SK-N-SH treated with all-trans-retinoic acid at 6 μM for 48 hours (cell line): ENCODE results near the gene DHX8.

Experiments
- ATAC-seq: fragments of 200-7000 bp; cut with Tn5 transposase; 3 replicates; pipeline ENCODE4 v1.9.1; 2020; ENCODE audit warnings: mild to moderate bottlenecking, moderate library complexity
- ARNTL ChIP-seq: fragments of 450-650 bp; formaldehyde crosslinking; IDR thresholded peaks from 2 replicates; pipeline ENCODE4 v1.5.0; 2020; ENCODE audit warnings: low read depth, mild to moderate bottlenecking, moderate library complexity, borderline replicate concordance
- BACH2 ChIP-seq: fragments of 250-450 bp; sonication (Bioruptor Pico); IDR thresholded peaks from 2 replicates; pipeline ENCODE4 v1.9.0; 2021; ENCODE audit warnings: mild to moderate bottlenecking, borderline replicate concordance
- CSDC2 ChIP-seq: fragments of 250-450 bp; sonication (Bioruptor Pico); IDR thresholded peaks from 2 replicates; pipeline ENCODE4 v1.5.0; 2020; ENCODE audit warnings: mild to moderate bottlenecking, moderate library complexity
- ESRRG ChIP-seq: fragments of 250-450 bp; sonication (Bioruptor Pico); IDR thresholded peaks from 2 replicates; pipeline ENCODE4 v1.6.1; 2021; ENCODE audit warnings: mild to moderate bottlenecking
- GLIS3 ChIP-seq: fragments of 250-450 bp; sonication (Bioruptor Pico); IDR thresholded peaks from 2 replicates; pipeline ENCODE4 v1.5.0; 2020; ENCODE audit warnings: mild to moderate bottlenecking, moderate library complexity
- ISL1 ChIP-seq: fragments of 250-450 bp; sonication (Bioruptor Pico); IDR thresholded peaks from 2 replicates; pipeline ENCODE4 v2.1.2; 2022; ENCODE audit warnings: mild to moderate bottlenecking, moderate library complexity
- OSR1 ChIP-seq: fragments of 250-450 bp; sonication (Bioruptor Pico); IDR thresholded peaks from 2 replicates; pipeline ENCODE4 v1.8.0; 2022; ENCODE audit warnings: moderate library complexity, mild to moderate bottlenecking, inconsistent platforms
- PPARA ChIP-seq: fragments of 250-450 bp; sonication (Bioruptor Pico); IDR thresholded peaks from 2 replicates; pipeline ENCODE4 v1.5.0; 2020; ENCODE audit warnings: mild to moderate bottlenecking, borderline replicate concordance
- RARB ChIP-seq: fragments of 250-450 bp; sonication (Bioruptor Pico); IDR thresholded peaks from 2 replicates; pipeline ENCODE4 v1.8.0; 2021; ENCODE audit warnings: mild to moderate bottlenecking, moderate library complexity
- SNAI2 ChIP-seq: fragments of 250-450 bp; sonication (Bioruptor Pico); IDR thresholded peaks from 2 replicates; pipeline ENCODE4 v1.5.0; 2020; ENCODE audit warnings: mild to moderate bottlenecking, moderate library complexity
- TCF4 ChIP-seq: fragments of 250-450 bp; sonication (Bioruptor Pico); IDR thresholded peaks from 2 replicates; pipeline ENCODE4 v1.8.0; 2021; ENCODE audit warnings: mild to moderate bottlenecking, moderate library complexity, borderline replicate concordance
- TOX ChIP-seq: fragments of 250-450 bp; sonication (Bioruptor Pico); IDR thresholded peaks from 2 replicates; pipeline ENCODE4 v1.8.0; 2021; ENCODE audit warnings: mild to moderate bottlenecking, moderate library complexity, borderline replicate concordance
- ZC3H10 ChIP-seq: fragments of 250-450 bp; sonication (Bioruptor Pico); IDR thresholded peaks from 2 replicates; pipeline ENCODE4 v1.5.1; 2021; ENCODE audit warnings: mild to moderate bottlenecking, moderate library complexity
- ZFP30 ChIP-seq: fragments of 450-650 bp; formaldehyde crosslinking; IDR thresholded peaks from 2 replicates; pipeline ENCODE4 v1.5.0; 2022; ENCODE audit warnings: mild to moderate bottlenecking, moderate library complexity
- ZNF565 ChIP-seq: fragments of 450-650 bp; formaldehyde crosslinking; conservative IDR thresholded peaks from 2 replicates; pipeline ENCODE4 v1.5.0; 2020; ENCODE audit warnings: low read depth, mild to moderate bottlenecking, moderate library complexity
- ZNF70 ChIP-seq: fragments of 450-650 bp; formaldehyde crosslinking; IDR thresholded peaks from 2 replicates; pipeline ENCODE4 v1.5.0; 2020; ENCODE audit warnings: mild to moderate bottlenecking, moderate library complexity
- ZNF8 ChIP-seq: fragments of 450-650 bp; formaldehyde crosslinking; IDR thresholded peaks from 2 replicates; pipeline ENCODE4 v1.5.0; 2020; ENCODE audit warnings: mild to moderate bottlenecking, moderate library complexity
- TF ChIP-seq, protein P1 (sequence below): fragments of 250-450 bp; sonication (Bioruptor Pico); IDR thresholded peaks from 2 replicates; pipeline ENCODE4 v1.5.0; 2020; ENCODE audit warnings: mild to moderate bottlenecking, moderate library complexity
- TF ChIP-seq, protein P2 (sequence below): fragments of 250-450 bp; sonication (Bioruptor Pico); IDR thresholded peaks from 2 replicates; pipeline ENCODE4 v1.5.1; 2020; ENCODE audit warnings: low read depth, mild to moderate bottlenecking, moderate library complexity
- TF ChIP-seq, protein P3 (sequence below): fragments of 250-450 bp; sonication (Bioruptor Pico); IDR thresholded peaks from 2 replicates; pipeline ENCODE4 v1.8.0; 2021; ENCODE audit warnings: low read depth, mild to moderate bottlenecking, moderate library complexity, borderline replicate concordance
- TF ChIP-seq, protein P4 (sequence below): fragments of 250-450 bp; sonication (Bioruptor Pico); IDR thresholded peaks from 2 replicates; pipeline ENCODE4 v1.5.1; 2021; ENCODE audit warnings: mild to moderate bottlenecking, moderate library complexity
- TF ChIP-seq, protein P5 (sequence below): fragments of 250-450 bp; sonication (Bioruptor Pico); IDR thresholded peaks from 2 replicates; pipeline ENCODE4 v1.8.0; 2020; ENCODE audit warnings: mild to moderate bottlenecking, moderate library complexity, borderline replicate concordance

The DHX8 gene

DNA sequence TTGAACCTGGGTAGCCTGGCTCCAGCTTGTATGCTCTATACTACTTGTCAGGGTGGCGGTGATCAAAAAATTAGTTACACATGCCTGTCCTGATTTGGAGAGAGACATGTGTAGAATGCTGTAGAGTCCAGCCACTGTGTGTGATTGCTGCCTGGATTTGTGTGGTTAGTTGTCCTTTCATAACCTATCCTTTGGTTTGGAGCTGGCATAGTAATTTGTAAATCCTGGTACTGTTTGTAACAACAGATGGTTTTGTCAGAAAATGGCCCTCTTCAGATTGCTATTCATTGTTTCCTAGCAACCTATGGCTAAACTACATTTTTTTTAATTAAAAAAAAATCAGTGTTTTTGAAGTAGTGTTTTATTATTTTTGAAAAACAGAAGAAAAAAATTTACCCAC is 31.9 kb downstream of the DHX8 start (continued):
- TF ChIP-seq OSR1 (CRISPR knock-in tag) (no peak), PPARA (CRISPR knock-in tag) (no peak)

DNA sequence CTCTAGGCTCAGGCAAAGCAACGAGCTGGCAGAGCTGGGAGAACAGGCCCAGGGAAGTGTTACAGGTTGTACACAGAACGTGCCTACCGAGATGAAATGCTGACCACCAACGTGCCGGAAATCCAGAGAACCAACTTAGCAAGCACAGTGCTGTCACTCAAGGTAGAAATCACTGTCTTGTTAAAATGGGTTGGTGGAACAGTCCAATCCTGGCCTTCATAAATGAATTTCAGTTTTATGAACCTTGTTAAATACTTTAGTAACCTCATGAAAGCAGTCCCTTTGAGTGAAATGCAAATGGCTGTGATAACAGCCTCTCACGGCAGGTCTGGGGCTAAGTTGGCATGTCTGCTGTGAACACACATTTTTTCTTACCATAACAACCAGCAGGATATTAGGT is 33.4 kb downstream of the DHX8 start:
- ATAC-seq, result peak; percentile 45
- TF ChIP-seq ISL1 (CRISPR knock-in tag) (no peak), ZC3H10 (CRISPR knock-in tag) (no peak), TCF4 (CRISPR knock-in tag) (no peak), TOX (CRISPR knock-in tag) (no peak), ARNTL (no peak), ZNF565 (CRISPR knock-in tag) (no peak), PPARA (CRISPR knock-in tag) (no peak), ZNF70 (CRISPR knock-in tag) (no peak), ESRRG (CRISPR knock-in tag) (no peak)
- TF ChIP-seq, protein P1, sequence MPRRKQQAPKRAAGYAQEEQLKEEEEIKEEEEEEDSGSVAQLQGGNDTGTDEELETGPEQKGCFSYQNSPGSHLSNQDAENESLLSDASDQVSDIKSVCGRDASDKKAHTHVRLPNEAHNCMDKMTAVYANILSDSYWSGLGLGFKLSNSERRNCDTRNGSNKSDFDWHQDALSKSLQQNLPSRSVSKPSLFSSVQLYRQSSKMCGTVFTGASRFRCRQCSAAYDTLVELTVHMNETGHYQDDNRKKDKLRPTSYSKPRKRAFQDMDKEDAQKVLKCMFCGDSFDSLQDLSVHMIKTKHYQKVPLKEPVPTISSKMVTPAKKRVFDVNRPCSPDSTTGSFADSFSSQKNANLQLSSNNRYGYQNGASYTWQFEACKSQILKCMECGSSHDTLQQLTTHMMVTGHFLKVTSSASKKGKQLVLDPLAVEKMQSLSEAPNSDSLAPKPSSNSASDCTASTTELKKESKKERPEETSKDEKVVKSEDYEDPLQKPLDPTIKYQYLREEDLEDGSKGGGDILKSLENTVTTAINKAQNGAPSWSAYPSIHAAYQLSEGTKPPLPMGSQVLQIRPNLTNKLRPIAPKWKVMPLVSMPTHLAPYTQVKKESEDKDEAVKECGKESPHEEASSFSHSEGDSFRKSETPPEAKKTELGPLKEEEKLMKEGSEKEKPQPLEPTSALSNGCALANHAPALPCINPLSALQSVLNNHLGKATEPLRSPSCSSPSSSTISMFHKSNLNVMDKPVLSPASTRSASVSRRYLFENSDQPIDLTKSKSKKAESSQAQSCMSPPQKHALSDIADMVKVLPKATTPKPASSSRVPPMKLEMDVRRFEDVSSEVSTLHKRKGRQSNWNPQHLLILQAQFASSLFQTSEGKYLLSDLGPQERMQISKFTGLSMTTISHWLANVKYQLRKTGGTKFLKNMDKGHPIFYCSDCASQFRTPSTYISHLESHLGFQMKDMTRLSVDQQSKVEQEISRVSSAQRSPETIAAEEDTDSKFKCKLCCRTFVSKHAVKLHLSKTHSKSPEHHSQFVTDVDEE (CRISPR knock-in tag), result no peak
- TF ChIP-seq, protein P2, sequence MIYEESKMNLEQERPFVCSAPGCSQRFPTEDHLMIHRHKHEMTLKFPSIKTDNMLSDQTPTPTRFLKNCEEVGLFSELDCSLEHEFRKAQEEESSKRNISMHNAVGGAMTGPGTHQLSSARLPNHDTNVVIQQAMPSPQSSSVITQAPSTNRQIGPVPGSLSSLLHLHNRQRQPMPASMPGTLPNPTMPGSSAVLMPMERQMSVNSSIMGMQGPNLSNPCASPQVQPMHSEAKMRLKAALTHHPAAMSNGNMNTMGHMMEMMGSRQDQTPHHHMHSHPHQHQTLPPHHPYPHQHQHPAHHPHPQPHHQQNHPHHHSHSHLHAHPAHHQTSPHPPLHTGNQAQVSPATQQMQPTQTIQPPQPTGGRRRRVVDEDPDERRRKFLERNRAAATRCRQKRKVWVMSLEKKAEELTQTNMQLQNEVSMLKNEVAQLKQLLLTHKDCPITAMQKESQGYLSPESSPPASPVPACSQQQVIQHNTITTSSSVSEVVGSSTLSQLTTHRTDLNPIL (CRISPR knock-in tag), result no peak

DNA sequence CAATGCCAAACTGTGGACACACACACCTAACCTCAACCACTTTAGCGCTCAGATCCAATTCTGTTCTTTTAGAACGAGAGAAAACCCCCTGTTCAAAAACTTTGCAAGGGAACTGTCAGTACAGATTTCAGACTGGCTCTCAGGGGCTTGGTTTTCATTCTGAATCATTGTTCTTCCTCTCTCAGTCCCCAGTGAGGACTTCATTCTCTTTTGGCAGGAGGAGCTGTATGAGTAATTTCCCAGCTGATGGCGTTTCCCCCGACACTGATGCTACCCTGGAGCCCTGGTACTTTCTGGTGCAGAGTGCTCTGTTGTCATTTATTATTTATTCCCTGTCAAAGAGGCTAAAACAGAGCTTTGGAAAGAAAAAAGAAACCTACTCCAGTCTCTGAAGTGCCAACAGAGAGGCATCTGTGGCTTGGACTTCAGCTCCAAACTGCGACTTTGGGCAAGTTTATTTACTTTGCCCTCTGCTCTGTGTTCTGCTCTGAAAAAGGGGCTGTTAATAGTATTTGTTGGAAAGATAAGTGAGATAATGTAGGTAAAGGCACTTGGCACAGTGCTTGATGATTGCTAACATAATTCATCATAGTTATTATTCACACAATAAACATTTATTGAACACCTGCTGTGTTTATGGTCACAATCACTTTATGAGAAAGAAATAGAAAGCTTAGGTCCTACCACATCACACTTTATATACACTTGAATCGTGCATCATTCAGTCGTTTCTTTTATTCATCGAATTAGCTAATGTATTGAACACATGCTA is 34.0 kb downstream of the DHX8 start:
- peak; percentile 79 for ATAC-seq
- TF ChIP-seq PPARA (CRISPR knock-in tag) (no peak), CSDC2 (no peak), ARNTL (no peak), ZC3H10 (CRISPR knock-in tag) (no peak), ISL1 (CRISPR knock-in tag) (no peak), SNAI2 (CRISPR knock-in tag) (no peak), BACH2 (no peak), GLIS3 (CRISPR knock-in tag) (no peak), RARB (CRISPR knock-in tag) (no peak), ZNF70 (CRISPR knock-in tag) (no peak), TOX (CRISPR knock-in tag) (no peak), ZNF8 (no peak), ESRRG (CRISPR knock-in tag) (no peak), ZFP30 (CRISPR knock-in tag) (no peak)
- TF ChIP-seq, protein P3, sequence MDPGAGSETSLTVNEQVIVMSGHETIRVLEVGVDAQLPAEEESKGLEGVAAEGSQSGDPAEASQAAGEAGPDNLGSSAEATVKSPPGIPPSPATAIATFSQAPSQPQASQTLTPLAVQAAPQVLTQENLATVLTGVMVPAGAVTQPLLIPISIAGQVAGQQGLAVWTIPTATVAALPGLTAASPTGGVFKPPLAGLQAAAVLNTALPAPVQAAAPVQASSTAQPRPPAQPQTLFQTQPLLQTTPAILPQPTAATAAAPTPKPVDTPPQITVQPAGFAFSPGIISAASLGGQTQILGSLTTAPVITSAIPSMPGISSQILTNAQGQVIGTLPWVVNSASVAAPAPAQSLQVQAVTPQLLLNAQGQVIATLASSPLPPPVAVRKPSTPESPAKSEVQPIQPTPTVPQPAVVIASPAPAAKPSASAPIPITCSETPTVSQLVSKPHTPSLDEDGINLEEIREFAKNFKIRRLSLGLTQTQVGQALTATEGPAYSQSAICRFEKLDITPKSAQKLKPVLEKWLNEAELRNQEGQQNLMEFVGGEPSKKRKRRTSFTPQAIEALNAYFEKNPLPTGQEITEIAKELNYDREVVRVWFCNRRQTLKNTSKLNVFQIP (CRISPR knock-in tag), result no peak
- TF ChIP-seq, protein P1 (CRISPR knock-in tag), result no peak
- TF ChIP-seq, protein P2 (CRISPR knock-in tag), result no peak
- TF ChIP-seq, protein P4, sequence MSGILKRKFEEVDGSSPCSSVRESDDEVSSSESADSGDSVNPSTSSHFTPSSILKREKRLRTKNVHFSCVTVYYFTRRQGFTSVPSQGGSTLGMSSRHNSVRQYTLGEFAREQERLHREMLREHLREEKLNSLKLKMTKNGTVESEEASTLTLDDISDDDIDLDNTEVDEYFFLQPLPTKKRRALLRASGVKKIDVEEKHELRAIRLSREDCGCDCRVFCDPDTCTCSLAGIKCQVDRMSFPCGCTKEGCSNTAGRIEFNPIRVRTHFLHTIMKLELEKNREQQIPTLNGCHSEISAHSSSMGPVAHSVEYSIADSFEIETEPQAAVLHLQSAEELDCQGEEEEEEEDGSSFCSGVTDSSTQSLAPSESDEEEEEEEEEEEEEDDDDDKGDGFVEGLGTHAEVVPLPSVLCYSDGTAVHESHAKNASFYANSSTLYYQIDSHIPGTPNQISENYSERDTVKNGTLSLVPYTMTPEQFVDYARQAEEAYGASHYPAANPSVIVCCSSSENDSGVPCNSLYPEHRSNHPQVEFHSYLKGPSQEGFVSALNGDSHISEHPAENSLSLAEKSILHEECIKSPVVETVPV (CRISPR knock-in tag), result no peak
- TF ChIP-seq, protein P5, sequence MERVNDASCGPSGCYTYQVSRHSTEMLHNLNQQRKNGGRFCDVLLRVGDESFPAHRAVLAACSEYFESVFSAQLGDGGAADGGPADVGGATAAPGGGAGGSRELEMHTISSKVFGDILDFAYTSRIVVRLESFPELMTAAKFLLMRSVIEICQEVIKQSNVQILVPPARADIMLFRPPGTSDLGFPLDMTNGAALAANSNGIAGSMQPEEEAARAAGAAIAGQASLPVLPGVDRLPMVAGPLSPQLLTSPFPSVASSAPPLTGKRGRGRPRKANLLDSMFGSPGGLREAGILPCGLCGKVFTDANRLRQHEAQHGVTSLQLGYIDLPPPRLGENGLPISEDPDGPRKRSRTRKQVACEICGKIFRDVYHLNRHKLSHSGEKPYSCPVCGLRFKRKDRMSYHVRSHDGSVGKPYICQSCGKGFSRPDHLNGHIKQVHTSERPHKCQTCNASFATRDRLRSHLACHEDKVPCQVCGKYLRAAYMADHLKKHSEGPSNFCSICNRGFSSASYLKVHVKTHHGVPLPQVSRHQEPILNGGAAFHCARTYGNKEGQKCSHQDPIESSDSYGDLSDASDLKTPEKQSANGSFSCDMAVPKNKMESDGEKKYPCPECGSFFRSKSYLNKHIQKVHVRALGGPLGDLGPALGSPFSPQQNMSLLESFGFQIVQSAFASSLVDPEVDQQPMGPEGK (CRISPR knock-in tag), result no peak
- TF ChIP-seq, all 23 proteins: peak for 0
